Limb (tissue), 2 donors: Measurements from ENCODE around the gene SMIM36.
"Not testable (repeated sequence)": the region's sequence is repeated elsewhere in the genome, so short reads cannot be mapped to it uniquely, and the experiment has no call there.

Experiments
- DNase-seq, 2 donors: peaks; one replicate each; pipeline ENCODE4 v3.0.0-alpha.2; 2016; ENCODE audit errors: extremely low spot score in 2 of 2

SMIM36 gene

GRCh38 chr17:55510986-55511721, at the start of gene SMIM36:
SMIM36 (minus strand) TSS chr17:55511452.
- no peak for DNase-seq

GRCh38 chr17:55555772-55556171, 44.5 kb upstream of the SMIM36 start:
- no peak for DNase-seq

GRCh38 chr17:55549140-55549539, 37.9 kb upstream of the SMIM36 start:
- DNase-seq, result no peak

GRCh38 chr17:55546991-55547664, 35.9 kb upstream of the SMIM36 start:
- no peak for DNase-seq

GRCh38 chr17:55546481-55546880, 35.2 kb upstream of the SMIM36 start:
- DNase-seq, result no peak

GRCh38 chr17:55545806-55546205, 34.6 kb upstream of the SMIM36 start:
- no peak for DNase-seq

GRCh38 chr17:55543709-55544108, 32.5 kb upstream of the SMIM36 start:
- no peak for DNase-seq

- no peak for DNase-seq
Measured at GRCh38 chr17:55540414-55541091, 29.3 kb upstream of the SMIM36 start.

GRCh38 chr17:55536205-55536604, 25.0 kb upstream of the SMIM36 start:
- DNase-seq, result no peak

- no peak for DNase-seq
Measured at GRCh38 chr17:55533608-55534007, 22.4 kb upstream of the SMIM36 start.

GRCh38 chr17:55532670-55533069, 21.4 kb upstream of the SMIM36 start:
- DNase-seq, result no peak

GRCh38 chr17:55531053-55531728, 19.9 kb upstream of the SMIM36 start:
- DNase-seq, result no peak

GRCh38 chr17:55530064-55530463, 18.8 kb upstream of the SMIM36 start:
- DNase-seq, result no peak

GRCh38 chr17:55527540-55528118, 16.4 kb upstream of the SMIM36 start:
- DNase-seq, result peak; percentile 61 to 66

GRCh38 chr17:55524440-55525220, 13.4 kb upstream of the SMIM36 start:
- no peak for DNase-seq

GRCh38 chr17:55523032-55523431, 11.8 kb upstream of the SMIM36 start:
- DNase-seq, result not testable (repeated sequence)

GRCh38 chr17:55521186-55521585, 9.9 kb upstream of the SMIM36 start:
- no peak for DNase-seq

- DNase-seq, result no peak
Measured at GRCh38 chr17:55520402-55520801, 9.2 kb upstream of the SMIM36 start.

GRCh38 chr17:55518510-55518909, 7.3 kb upstream of the SMIM36 start:
- no peak for DNase-seq

GRCh38 chr17:55513885-55514590, 2.8 kb upstream of the SMIM36 start:
- DNase-seq, result peak; percentile 62 to 79
